GM12865 (cell line): ENCODE results near the gene LHX1.

Source experiments
- DNase-seq: peaks from one replicate; pipeline ENCODE4 v3.0.0; 2010; ENCODE audit warnings: low read depth
- H3K4me3 ChIP-seq: 2 replicates; pipeline ENCODE4 v1.5.1; 2011; ENCODE audit warnings: mild to moderate bottlenecking, low read depth, low read length, control low read depth
- CTCF ChIP-seq: IDR thresholded peaks from 2 replicates; pipeline ENCODE4 v1.5.1; 2011; ENCODE audit warnings: low read length, control low read depth, low read depth, inconsistent platforms; ENCODE audit not compliant: insufficient read depth; ENCODE audit errors: missing control alignments

LHX1 gene

GRCh38 chr17:36948717-36949460, 11.6 kb downstream of the LHX1 start, which contains the start of gene AATF:
Gene AATF (plus strand): TSS chr17:36948954. CDS start chr17:36949126, 172 bp downstream.
- peak within 1 kb of the TSS; percentile 92 for H3K4me3 ChIP-seq
- peak; percentile 98 for DNase-seq
- TF ChIP-seq CTCF: no peak

GRCh38 chr17:36949461-36949927, 12.2 kb downstream of the LHX1 start:
- peak overlapping the region; percentile 92 for H3K4me3 ChIP-seq
- no peak for DNase-seq
- no peak for TF ChIP-seq CTCF

GRCh38 chr17:36950027-36950426, 12.8 kb downstream of the LHX1 start:
- TF ChIP-seq CTCF: no peak
- H3K4me3 ChIP-seq: peak overlapping the region; percentile 92
- no peak for DNase-seq

- TF ChIP-seq CTCF: no peak
- DNase-seq: no peak
- H3K4me3 ChIP-seq: no peak overlapping the region
Measured at GRCh38 chr17:36951084-36951789, 14.0 kb downstream of the LHX1 start.

- DNase-seq: no peak
- no peak overlapping the region for H3K4me3 ChIP-seq
- no peak for TF ChIP-seq CTCF
Measured at GRCh38 chr17:36971508-36971907, 34.2 kb downstream of the LHX1 start.

GRCh38 chr17:36972186-36972700, 35.0 kb downstream of the LHX1 start:
- TF ChIP-seq CTCF: no peak
- no peak for DNase-seq

More at GRCh38 chr17:36972186-36972700, 35.0 kb downstream of the LHX1 start:
- no peak overlapping the region for H3K4me3 ChIP-seq
